Activated naive CD8-positive, alpha-beta T cell treated with anti-CD3 and anti-CD28 coated beads, Interleukin-2, amount 50 U/mL, for 16 hours (primary cell): ENCODE results near the gene SPINDOC.
A peak's percentile ranks its signal among the peaks of the same experiment; 100 is the strongest.
"Not testable (repeated sequence)": the region's sequence is repeated elsewhere in the genome, so short reads cannot be mapped to it uniquely, and the experiment has no call there.

Experiments
- DNase-seq: peaks from one replicate; pipeline ENCODE4 v3.0.0-alpha.2; 2020; ENCODE audit warnings: low read depth, low spot score

Gene SPINDOC

GRCh38 chr11:63813035-63813562 lies at the start of gene SPINDOC:
Gene SPINDOC (plus strand): TSS chr11:63813456. CDS start chr11:63813687, 231 bp downstream.
- DNase-seq, result peak; percentile 16

GRCh38 chr11:63763496-63764339 lies 49.5 kb upstream of the SPINDOC start:
- DNase-seq, result no peak

GRCh38 chr11:63764340-63764678 lies 48.9 kb upstream of the SPINDOC start:
- no peak for DNase-seq

GRCh38 chr11:63764679-63765647 lies 48.3 kb upstream of the SPINDOC start:
- no peak for DNase-seq

GRCh38 chr11:63765688-63766241 lies 47.5 kb upstream of the SPINDOC start:
- no peak for DNase-seq

- DNase-seq, result no peak
Measured at GRCh38 chr11:63766531-63767235, 46.6 kb upstream of the SPINDOC start.

GRCh38 chr11:63767267-63767564 lies 46.0 kb upstream of the SPINDOC start:
- DNase-seq, result no peak

GRCh38 chr11:63767565-63768236 lies 45.6 kb upstream of the SPINDOC start:
- DNase-seq, result no peak

GRCh38 chr11:63768237-63769041 lies 44.8 kb upstream of the SPINDOC start, which contains the start of gene ZFTA:
Gene ZFTA (minus strand): TSS chr11:63768775. CDS start chr11:63768622, 153 bp downstream.
- DNase-seq, result peak; percentile 47

GRCh38 chr11:63769042-63769713 lies 44.1 kb upstream of the SPINDOC start:
- DNase-seq, result no peak

- DNase-seq, result no peak
Measured at GRCh38 chr11:63769714-63770455, 43.4 kb upstream of the SPINDOC start.

GRCh38 chr11:63770763-63771162 lies 42.5 kb upstream of the SPINDOC start:
- DNase-seq, result no peak

- not testable (repeated sequence) for DNase-seq
Measured at GRCh38 chr11:63771741-63772318, 41.4 kb upstream of the SPINDOC start.

GRCh38 chr11:63775191-63775590 lies 38.1 kb upstream of the SPINDOC start:
- no peak for DNase-seq

GRCh38 chr11:63779039-63779438 lies 34.2 kb upstream of the SPINDOC start:
- no peak for DNase-seq

GRCh38 chr11:63782749-63783148 lies 30.5 kb upstream of the SPINDOC start:
- no peak for DNase-seq

- DNase-seq, result no peak
Measured at GRCh38 chr11:63783925-63784592, 29.2 kb upstream of the SPINDOC start.

GRCh38 chr11:63785823-63786222 lies 27.4 kb upstream of the SPINDOC start:
- no peak for DNase-seq
